UCSD-AML1 (cell line): ENCODE results near the gene ACSL3.
A peak's percentile ranks its signal among the peaks of the same experiment; 100 is the strongest.
"Not testable (repeated sequence)": the region's sequence is repeated elsewhere in the genome, so short reads cannot be mapped to it uniquely, and the experiment has no call there.

Experiments used
- DNase-seq: peaks from one replicate; lab custom pipeline; 2025; ENCODE audit not compliant: unreplicated experiment; lab: John Stamatoyannopoulos, UW

ACSL3 gene

GRCh38 chr2:222851956-222852617 lies 8.7 kb upstream of the ACSL3 start:
- no peak for DNase-seq

GRCh38 chr2:222854773-222855700 lies 5.8 kb upstream of the ACSL3 start:
- DNase-seq = no peak

GRCh38 chr2:222859786-222860612 lies 837 bp upstream of the ACSL3 start:
- no peak for DNase-seq

- peak; percentile 65 for DNase-seq
These were observed 722 bp downstream of the ACSL3 start for GRCh38 chr2:222861411-222862105.

- no peak for DNase-seq
These were observed 1.5 kb downstream of the ACSL3 start for GRCh38 chr2:222862106-222862908.

GRCh38 chr2:222862909-222863544 lies 2.2 kb downstream of the ACSL3 start:
- DNase-seq = no peak

GRCh38 chr2:222864296-222864695 lies 3.5 kb downstream of the ACSL3 start:
- DNase-seq = no peak

GRCh38 chr2:222865301-222865700 lies 4.5 kb downstream of the ACSL3 start:
- no peak for DNase-seq

- DNase-seq = no peak
These were observed 5.6 kb downstream of the ACSL3 start for GRCh38 chr2:222866358-222866960.

DNA sequence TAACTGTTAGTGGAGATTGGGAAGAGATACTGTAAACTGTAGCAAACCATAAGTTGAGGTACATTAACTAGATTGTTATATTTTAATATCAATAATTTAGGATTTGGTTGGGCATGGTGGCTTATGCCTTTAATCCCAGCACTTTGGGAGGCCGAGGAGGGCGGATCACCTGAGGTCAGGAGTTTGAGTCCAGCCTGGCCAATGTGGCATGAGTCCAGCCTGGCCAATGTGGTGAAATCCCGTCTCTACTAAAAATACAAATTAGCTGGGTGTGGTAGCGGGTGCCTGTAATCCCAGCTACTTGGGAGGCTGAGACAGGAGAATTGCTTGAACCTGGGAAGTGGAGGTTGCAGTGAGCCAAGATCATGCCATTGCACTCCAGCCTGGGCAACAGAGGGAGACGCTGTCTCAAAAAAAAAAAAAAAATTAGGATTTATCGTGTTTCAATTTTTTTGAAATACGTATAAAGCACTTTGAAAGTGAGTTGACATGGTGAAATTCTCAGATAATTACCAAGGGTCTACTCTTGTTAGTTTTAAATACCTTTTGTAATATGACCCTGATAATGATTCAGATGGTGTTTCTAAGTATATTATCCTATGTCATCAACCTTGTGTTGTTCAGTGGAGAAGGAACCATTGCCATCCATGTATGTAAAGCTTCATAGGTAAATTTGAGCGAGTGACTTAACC lies 7.9 kb downstream of the ACSL3 start:
- DNase-seq = not testable (repeated sequence)

DNA sequence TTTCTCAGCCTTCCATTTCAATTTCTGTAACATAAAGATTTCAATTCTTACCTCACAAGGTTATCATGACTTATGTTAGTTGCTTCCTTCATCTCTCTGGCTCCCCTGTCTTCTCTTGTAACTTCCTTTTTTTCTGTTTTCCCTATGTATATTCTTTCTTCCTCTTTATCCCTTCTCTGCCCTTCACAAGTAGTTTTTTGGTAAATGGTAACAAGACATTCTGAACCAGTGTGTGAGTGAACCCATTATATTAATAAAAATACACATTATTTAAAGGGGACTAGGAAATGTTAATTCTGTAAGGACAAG lies 8.4 kb downstream of the ACSL3 start:
- DNase-seq = no peak

DNA sequence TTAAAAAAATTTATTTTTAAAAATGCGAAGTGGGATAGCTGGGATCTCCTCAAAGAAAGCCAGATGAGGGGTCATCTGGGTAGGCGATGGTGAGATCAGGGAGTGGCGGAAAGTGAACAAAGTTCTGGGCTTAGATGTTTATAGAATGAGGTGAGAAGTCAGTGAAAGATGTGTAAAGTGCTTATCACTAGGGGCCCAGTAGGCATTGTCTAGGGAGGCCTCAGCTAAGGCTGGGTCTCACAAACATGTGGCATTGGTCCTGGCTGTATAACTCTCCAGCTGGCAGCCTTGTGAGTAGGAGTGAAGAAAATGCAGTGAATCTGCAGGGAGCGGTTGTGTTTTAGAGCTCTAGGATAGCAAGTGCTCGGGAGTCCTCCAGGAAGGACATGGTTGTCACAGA lies 10.5 kb downstream of the ACSL3 start:
- DNase-seq = no peak

GRCh38 chr2:222872551-222872950 lies 11.7 kb downstream of the ACSL3 start:
- no peak for DNase-seq

- DNase-seq = no peak
These were observed 14.6 kb downstream of the ACSL3 start for GRCh38 chr2:222875482-222875881.

GRCh38 chr2:222876947-222877346 lies 16.1 kb downstream of the ACSL3 start:
- no peak for DNase-seq

GRCh38 chr2:222877556-222878300 lies 16.9 kb downstream of the ACSL3 start:
- no peak for DNase-seq

DNA sequence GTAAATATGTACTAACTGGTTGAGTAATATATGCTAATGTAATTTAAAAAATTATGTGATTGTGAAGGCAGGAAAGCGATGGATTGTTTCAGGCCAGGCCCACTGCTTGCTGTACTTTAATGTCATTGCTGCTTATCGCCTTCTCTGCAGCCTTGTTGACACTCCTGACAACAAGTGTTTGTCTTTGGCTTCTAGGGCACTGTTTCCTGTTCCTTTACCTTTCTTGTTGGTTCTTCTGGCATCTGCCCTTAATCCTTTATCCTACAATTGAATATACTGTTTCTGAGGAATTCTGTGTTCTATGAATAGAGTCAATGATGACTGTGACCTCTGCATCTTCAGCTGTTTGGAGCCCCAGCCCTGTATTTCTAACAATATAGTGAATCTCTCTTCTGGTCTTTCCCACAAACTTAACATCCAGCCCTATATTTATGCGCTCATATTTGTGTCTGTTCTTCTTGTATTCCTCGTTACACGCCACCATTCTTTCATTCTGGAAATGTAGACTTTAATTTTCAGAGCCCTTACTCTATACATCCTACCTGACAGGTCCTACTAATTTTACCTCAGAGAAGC lies 17.6 kb downstream of the ACSL3 start:
- no peak for DNase-seq
